OCI-LY1 (cell line): ENCODE data around the gene SPAG9.

ENCODE experiments used
- H2AFZ ChIP-seq: fragments of 200-600 bp; sonication (generic), shearing (Covaris generic); 2 replicates; pipeline ENCODE4 v1.6.0; 2014; ENCODE audit warnings: antibody characterized with exemption, mild to moderate bottlenecking, low read length
- H3F3A ChIP-seq: fragments of 200-600 bp; sonication (generic), shearing (Covaris generic); 2 replicates; pipeline ENCODE4 v1.6.0; 2014; ENCODE audit warnings: mild to moderate bottlenecking, antibody characterized with exemption, low read length, moderate library complexity; ENCODE audit not compliant: insufficient read depth
- H3K27ac ChIP-seq: fragments of 200-600 bp; sonication (generic); 2 replicates; pipeline ENCODE4 v1.5.1; 2014; ENCODE audit warnings: low read length, mixed run types, mild to moderate bottlenecking, low read depth; ENCODE audit not compliant: poor library complexity, severe bottlenecking
- H3K27me3 ChIP-seq: fragments of 200-600 bp; sonication (generic); 2 replicates; pipeline ENCODE4 v1.6.0; 2014; ENCODE audit warnings: antibody characterized with exemption, mild to moderate bottlenecking, low read length, moderate library complexity; ENCODE audit not compliant: insufficient read depth
- H3K36me3 ChIP-seq: fragments of 200-600 bp; sonication (generic); 2 replicates; pipeline ENCODE4 v1.6.1; 2014; ENCODE audit warnings: mild to moderate bottlenecking, antibody characterized with exemption, low read length, moderate library complexity, mixed read lengths; ENCODE audit not compliant: insufficient read depth
- H3K4me1 ChIP-seq: fragments of 200-600 bp; sonication (generic); 2 replicates; pipeline ENCODE4 v1.5.1; 2014; ENCODE audit warnings: mild to moderate bottlenecking, low read length, moderate library complexity; ENCODE audit not compliant: insufficient read depth, severe bottlenecking
- H3K4me2 ChIP-seq: fragments of 200-600 bp; sonication (generic), shearing (Covaris generic); 2 replicates; pipeline ENCODE4 v1.6.1; 2014; ENCODE audit warnings: low read length
- H3K4me3 ChIP-seq: fragments of 200-600 bp; sonication (generic); 2 replicates; pipeline ENCODE4 v1.5.1; 2014; ENCODE audit warnings: low read length, low read depth, mild to moderate bottlenecking, mixed read lengths; ENCODE audit not compliant: poor library complexity, severe bottlenecking
- H3K79me2 ChIP-seq: fragments of 200-600 bp; shearing (Covaris generic); 2 replicates; pipeline ENCODE4 v1.6.1; 2016; ENCODE audit warnings: mixed run types, low read length, mixed read lengths; ENCODE audit not compliant: insufficient read depth
- H3K9ac ChIP-seq: fragments of 200-600 bp; sonication (generic), shearing (Covaris generic); 2 replicates; pipeline ENCODE4 v1.6.1; 2014; ENCODE audit warnings: mild to moderate bottlenecking, low read length, mixed read lengths
- H3K9me2 ChIP-seq: fragments of 200-600 bp; sonication (generic), shearing (Covaris generic); 2 replicates; pipeline ENCODE4 v1.6.1; 2014; ENCODE audit warnings: low read depth, mild to moderate bottlenecking, low read length, mixed read lengths
- H3K9me3 ChIP-seq: fragments of 200-600 bp; shearing (Covaris generic); 2 replicates; pipeline ENCODE4 v1.6.1; 2014; ENCODE audit warnings: low read length, mixed read lengths
- H4K20me1 ChIP-seq: fragments of 200-600 bp; sonication (generic), shearing (Covaris generic); 2 replicates; pipeline ENCODE4 v1.6.0; 2016; ENCODE audit warnings: mild to moderate bottlenecking, low read length; ENCODE audit not compliant: insufficient read depth
- EZH2 ChIP-seq: fragments of 200-600 bp; sonication (generic), shearing (Covaris generic); IDR thresholded peaks from 2 replicates; pipeline ENCODE4 v1.8.0; 2017; ENCODE audit warnings: borderline replicate concordance, mixed run types, mild to moderate bottlenecking, antibody characterized with exemption, low read length, moderate library complexity, mixed read lengths
- TF ChIP-seq, protein P1 (sequence below): fragments of 200-600 bp; sonication (generic), shearing (Covaris generic); IDR thresholded peaks from 2 replicates; pipeline ENCODE4 v1.5.1; 2017; ENCODE audit warnings: mild to moderate bottlenecking, antibody characterized with exemption, low read length, moderate library complexity, mixed read lengths

SPAG9 gene

GRCh38 chr17:50967795-50968194 lies 152.9 kb downstream of the SPAG9 start:
- peaks cover 58% of the 10 kb centered on the region; the same call in 1 of the 2 replicates for H3K36me3 ChIP-seq
- no peaks in the 10 kb centered on the region for H3K9me2 ChIP-seq
- TF ChIP-seq, protein P1, sequence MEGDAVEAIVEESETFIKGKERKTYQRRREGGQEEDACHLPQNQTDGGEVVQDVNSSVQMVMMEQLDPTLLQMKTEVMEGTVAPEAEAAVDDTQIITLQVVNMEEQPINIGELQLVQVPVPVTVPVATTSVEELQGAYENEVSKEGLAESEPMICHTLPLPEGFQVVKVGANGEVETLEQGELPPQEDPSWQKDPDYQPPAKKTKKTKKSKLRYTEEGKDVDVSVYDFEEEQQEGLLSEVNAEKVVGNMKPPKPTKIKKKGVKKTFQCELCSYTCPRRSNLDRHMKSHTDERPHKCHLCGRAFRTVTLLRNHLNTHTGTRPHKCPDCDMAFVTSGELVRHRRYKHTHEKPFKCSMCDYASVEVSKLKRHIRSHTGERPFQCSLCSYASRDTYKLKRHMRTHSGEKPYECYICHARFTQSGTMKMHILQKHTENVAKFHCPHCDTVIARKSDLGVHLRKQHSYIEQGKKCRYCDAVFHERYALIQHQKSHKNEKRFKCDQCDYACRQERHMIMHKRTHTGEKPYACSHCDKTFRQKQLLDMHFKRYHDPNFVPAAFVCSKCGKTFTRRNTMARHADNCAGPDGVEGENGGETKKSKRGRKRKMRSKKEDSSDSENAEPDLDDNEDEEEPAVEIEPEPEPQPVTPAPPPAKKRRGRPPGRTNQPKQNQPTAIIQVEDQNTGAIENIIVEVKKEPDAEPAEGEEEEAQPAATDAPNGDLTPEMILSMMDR = no peak
- TF ChIP-seq EZH2 = no peak
- H3K4me2 ChIP-seq = no peak overlapping the region
- no peaks in the 10 kb centered on the region for H3K9me3 ChIP-seq
- no peak overlapping the region for H2AFZ ChIP-seq
- H3K9ac ChIP-seq = no peak overlapping the region
- H3K27ac ChIP-seq = no peak overlapping the region
- H4K20me1 ChIP-seq = no peaks in the 10 kb centered on the region
- H3K27me3 ChIP-seq = no peaks in the 10 kb centered on the region
- H3K4me3 ChIP-seq = no peak overlapping the region
- H3F3A ChIP-seq = no peaks in the 10 kb centered on the region
- no peaks in the 10 kb centered on the region for H3K79me2 ChIP-seq
- no peaks in the 10 kb centered on the region for H3K4me1 ChIP-seq

- no peak overlapping the region for H2AFZ ChIP-seq
- no peak overlapping the region for H3K4me3 ChIP-seq
- H3K36me3 ChIP-seq = peaks cover 71% of the 10 kb centered on the region; the same call in 1 of the 2 replicates
- H3K79me2 ChIP-seq = no peaks in the 10 kb centered on the region
- H3K4me2 ChIP-seq = no peak overlapping the region
- H3F3A ChIP-seq = no peaks in the 10 kb centered on the region
- no peak overlapping the region for H3K9ac ChIP-seq
- H4K20me1 ChIP-seq = no peaks in the 10 kb centered on the region
- TF ChIP-seq, protein P1 = no peak
- TF ChIP-seq EZH2 = no peak
- H3K9me2 ChIP-seq = no peaks in the 10 kb centered on the region
- no peak overlapping the region for H3K27ac ChIP-seq
- no peaks in the 10 kb centered on the region for H3K27me3 ChIP-seq
- no peaks in the 10 kb centered on the region for H3K9me3 ChIP-seq
- no peaks in the 10 kb centered on the region for H3K4me1 ChIP-seq
Measured at GRCh38 chr17:50966163-50966666, 154.5 kb downstream of the SPAG9 start.

- Histone ChIP-seq H3K9ac (no peak overlapping the region), H3F3A (no peaks in the 10 kb centered on the region; the same call in 1 of the 2 replicates), H3K9me2 (no peaks in the 10 kb centered on the region), H3K27me3 (no peaks in the 10 kb centered on the region), H3K79me2 (no peaks in the 10 kb centered on the region), H4K20me1 (no peaks in the 10 kb centered on the region), H3K27ac (no peak overlapping the region), H3K9me3 (no peaks in the 10 kb centered on the region), H3K4me3 (no peak overlapping the region), H2AFZ (no peak overlapping the region), H3K4me1 (no peaks in the 10 kb centered on the region), H3K36me3 (peaks cover 48% of the 10 kb centered on the region; the same call in 1 of the 2 replicates), H3K4me2 (no peak overlapping the region)
- TF ChIP-seq, protein P1 = no peak
- no peak for TF ChIP-seq EZH2
Measured at GRCh38 chr17:50963139-50963538, 157.5 kb downstream of the SPAG9 start.
